ENCODE data around the gene MNT. TPM values are rescaled to one million over a fixed set of nuclear protein-coding genes. Genes with fewer than 3 reads are reported as not detected.

MNT gene
- total RNA-seq, 1 donor from 2014 or later, result 4.9 TPM

GRCh38 chr17:2397247-2398171 is 3.4 kb downstream of the MNT start:
- Histone ChIP-seq H3K4me1 (peaks cover 39 to 46% of the 10 kb centered on the region in 2 donors), H3K27me3 (no peaks in the 10 kb centered on the region), H3K4me3 (peak overlapping the region; percentile 47 to 58), H3K9me3 (no peaks in the 10 kb centered on the region), H3K36me3 (no peaks in the 10 kb centered on the region), H3K27ac (peak overlapping the region; percentile 97 to 98)
- no peak for DNase-seq (ENCODE audit: low spot score in 2 of 2)
- TF ChIP-seq CTCF (IDR thresholded peaks at IDR 0.05), result no peak
- intact Hi-C loops (cut with DNase I), result loop anchor here (10.0 kb wide), 2 partner anchors 343 to 1267 kb away; partner anchors contain the start of genes EMC6, HIC1 and TAX1BP3

- intact Hi-C loops (cut with DNase I), result loop anchor here (10.0 kb wide), 2 partner anchors 342 to 1268 kb away; partner anchors contain the start of genes EMC6, HIC1 and TAX1BP3
- Histone ChIP-seq H3K4me1 (peaks cover 41 to 50% of the 10 kb centered on the region in 2 donors), H3K4me3 (peak overlapping the region; percentile 47 to 58)
These were observed 4.2 kb downstream of the MNT start for GRCh38 chr17:2396568-2397246.

DNA sequence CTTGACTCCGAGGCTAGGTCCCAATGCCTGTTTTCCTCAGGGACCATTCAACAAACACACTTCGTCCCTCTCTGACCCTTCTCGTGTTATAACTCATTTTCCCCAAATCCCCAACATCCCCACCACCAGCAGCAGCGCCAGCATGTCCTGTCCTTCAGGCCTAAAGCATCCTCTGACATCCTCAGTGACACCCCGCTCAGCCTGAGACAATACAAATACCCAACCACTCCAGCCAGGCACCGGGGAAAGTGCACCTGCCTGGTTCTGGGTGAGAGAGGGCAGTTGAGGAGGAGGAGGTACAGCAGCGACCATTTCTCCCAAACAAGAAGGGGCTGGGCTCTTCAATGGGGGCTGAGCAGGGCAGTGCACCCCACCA is 4.7 kb downstream of the MNT start:
- Histone ChIP-seq H3K9me3 (no peaks in the 10 kb centered on the region), H3K36me3 (no peaks in the 10 kb centered on the region), H3K4me3 (peak overlapping the region; percentile 47 to 58), H3K27ac (peak overlapping the region; percentile 97 to 98), H3K4me1 (peaks cover 41 to 56% of the 10 kb centered on the region in 2 donors), H3K27me3 (no peaks in the 10 kb centered on the region)
- intact Hi-C loops (cut with DNase I), result loop anchor here (10.0 kb wide), 2 partner anchors 341 to 1269 kb away; partner anchors contain the start of genes EMC6, HIC1 and TAX1BP3
- DNase-seq (ENCODE audit: low spot score in 2 of 2), result no peak
- TF ChIP-seq CTCF (IDR thresholded peaks at IDR 0.05), result no peak

More at GRCh38 chr17:2396568-2397246, 4.2 kb downstream of the MNT start:
- DNase-seq (ENCODE audit: low spot score in 2 of 2), result peak; percentile 92 to 98
- TF ChIP-seq CTCF (IDR thresholded peaks at IDR 0.05), result no peak
- H3K9me3 ChIP-seq, result no peaks in the 10 kb centered on the region
- no peaks in the 10 kb centered on the region for H3K36me3 ChIP-seq
- H3K27ac ChIP-seq, result peak overlapping the region; percentile 97 to 98
- H3K27me3 ChIP-seq, result no peaks in the 10 kb centered on the region

DNA sequence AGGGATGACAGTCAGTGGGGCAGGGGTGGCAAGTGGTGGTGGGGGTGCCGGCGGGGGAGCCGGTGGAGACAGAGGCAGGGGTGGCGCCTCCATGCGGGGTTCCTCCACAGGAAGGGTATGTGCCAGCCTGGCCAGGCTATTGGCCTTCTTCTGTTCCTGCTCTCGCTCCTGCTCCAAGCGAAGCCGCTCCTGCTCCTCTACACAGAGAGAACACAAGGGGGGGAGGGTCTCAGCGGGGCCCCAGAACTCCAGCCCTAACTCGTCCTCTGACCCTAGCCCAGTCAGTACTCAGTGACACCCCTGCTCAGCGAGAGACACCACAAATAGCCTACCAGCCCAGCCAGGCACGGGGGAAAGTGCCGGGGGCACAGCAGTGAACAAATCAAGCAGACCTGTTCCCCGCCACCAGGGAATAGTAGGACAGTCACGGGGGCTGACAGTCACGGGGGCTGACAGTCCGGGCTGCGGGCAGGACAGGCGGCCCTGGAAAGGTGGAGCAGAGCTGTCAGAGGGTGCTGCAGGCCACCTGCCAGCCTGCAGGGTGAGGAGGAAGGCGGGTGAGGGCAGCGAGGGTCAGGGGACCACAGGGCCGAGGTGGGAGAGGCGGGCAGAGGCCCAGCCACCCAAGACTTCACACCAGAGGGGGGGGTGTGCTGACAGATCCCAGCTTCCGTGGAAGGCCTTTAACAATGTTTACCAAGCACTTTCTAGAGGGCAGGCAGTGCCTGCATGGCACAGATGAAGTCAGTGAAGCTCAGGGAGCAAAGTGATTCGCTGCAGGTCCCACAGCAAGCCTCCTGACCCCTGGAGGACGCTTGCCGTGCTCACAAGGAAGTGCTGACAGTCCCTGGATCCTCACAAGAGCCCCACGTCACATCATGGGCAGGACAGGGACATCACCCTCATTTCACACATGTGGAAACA is 5.3 kb downstream of the MNT start:
- no peak for DNase-seq (ENCODE audit: low spot score in 2 of 2)
- H3K4me1 ChIP-seq, result peaks cover 41 to 62% of the 10 kb centered on the region in 2 donors
- H3K4me3 ChIP-seq, result peak overlapping the region in 1 of 2 donors; percentile 58
- intact Hi-C loops (cut with DNase I), result loop anchor here (10.0 kb wide), 2 partner anchors 341 to 1269 kb away; partner anchors contain the start of genes EMC6, HIC1 and TAX1BP3
- TF ChIP-seq CTCF (IDR thresholded peaks at IDR 0.05), result no peak
- H3K27ac ChIP-seq, result peak overlapping the region; percentile 97 to 98
- H3K9me3 ChIP-seq, result no peaks in the 10 kb centered on the region
- no peaks in the 10 kb centered on the region for H3K27me3 ChIP-seq
- H3K36me3 ChIP-seq, result no peaks in the 10 kb centered on the region

Data from ascending aorta (tissue), 2 donors.